HEK293 (cell line): Measurements from ENCODE around the gene PRX.

Experiments used
- CTCF ChIA-PET: fragments of 350-600 bp; formaldehyde crosslinking; extraction: SDS; loops from one replicate; lab custom pipeline; 2021; ENCODE audit warnings: antibody characterized with exemption; lab: Yijun Ruan, JAX
- POLR2A ChIA-PET: fragments of 300-600 bp; formaldehyde crosslinking; extraction: SDS; loops from one replicate; lab custom pipeline; 2020; ENCODE audit warnings: antibody characterized with exemption, inconsistent platforms; lab: Yijun Ruan, JAX
- H3K27ac ChIP-seq: fragments of 200-500 bp; sonication (Bioruptor generic); 2 replicates; pipeline ENCODE4 v1.5.1; 2014; ENCODE audit warnings: low read depth, low read length, control low read depth, inconsistent platforms; ENCODE audit errors: extremely low read depth
- H3K36me3 ChIP-seq, 2 experiments: fragments of 200-500 bp in 1 of 2; sonication (Bioruptor generic) in 1 of 2; 1 replicate in 1 of 2; 2 replicates in 1 of 2; pipeline ENCODE4 v1.5.1; 2014 to 2017; ENCODE audit warnings: inconsistent platforms in 2 of 2, low read length in 2 of 2; ENCODE audit not compliant: control insufficient read depth in 2 of 2, insufficient read depth in 1 of 2
- H3K4me1 ChIP-seq: fragments of 200-500 bp; sonication (Bioruptor generic); 2 replicates; pipeline ENCODE4 v1.5.1; 2014; ENCODE audit warnings: mild to moderate bottlenecking, low read length, inconsistent platforms; ENCODE audit not compliant: control insufficient read depth, insufficient read depth
- H3K4me3 ChIP-seq: 2 replicates; pipeline ENCODE4 v1.5.1; 2011; ENCODE audit warnings: low read depth, mild to moderate bottlenecking, control low read depth, low read length, moderate library complexity
- H3K9me3 ChIP-seq: fragments of 200-500 bp; sonication (Bioruptor generic); 2 replicates; pipeline ENCODE4 v1.5.1; 2014; ENCODE audit warnings: low read depth, low read length, inconsistent platforms; ENCODE audit not compliant: control insufficient read depth, insufficient read depth
- EGR2 ChIP-seq: fragments of 450-650 bp; formaldehyde crosslinking; IDR thresholded peaks from 2 replicates; pipeline ENCODE4 v1.5.1; 2016; ENCODE audit warnings: low read depth, missing biosample characterization, missing genetic modification characterization
- IKZF3 ChIP-seq: fragments of 450-650 bp; IDR thresholded peaks from 2 replicates; pipeline ENCODE4 v1.5.0; 2018; ENCODE audit warnings: missing biosample characterization, mild to moderate bottlenecking, missing genetic modification characterization, moderate library complexity
- SCRT1 ChIP-seq: fragments of 450-650 bp; formaldehyde crosslinking; IDR thresholded peaks from 2 replicates; pipeline ENCODE4 v1.5.1; 2016; ENCODE audit warnings: missing biosample characterization, missing genetic modification characterization, borderline replicate concordance
- SP3 ChIP-seq: fragments of 450-650 bp; formaldehyde crosslinking; IDR thresholded peaks from 2 replicates; pipeline ENCODE4 v1.5.1; 2016; ENCODE audit warnings: missing biosample characterization, missing genetic modification characterization
- SP7 ChIP-seq: fragments of 450-650 bp; formaldehyde crosslinking; IDR thresholded peaks from 2 replicates; pipeline ENCODE4 v1.5.1; 2016; ENCODE audit warnings: missing biosample characterization, missing genetic modification characterization
- ZBTB17 ChIP-seq: fragments of 450-650 bp; formaldehyde crosslinking; IDR thresholded peaks from 2 replicates; pipeline ENCODE4 v1.5.1; 2016; ENCODE audit warnings: missing biosample characterization, missing genetic modification characterization
- ZEB2 ChIP-seq: fragments of 450-650 bp; formaldehyde crosslinking; IDR thresholded peaks from 2 replicates; pipeline ENCODE4 v1.5.1; 2016; ENCODE audit warnings: missing biosample characterization, missing genetic modification characterization
- ZFHX2 ChIP-seq: fragments of 450-650 bp; formaldehyde crosslinking; conservative IDR thresholded peaks from 2 replicates; pipeline ENCODE4 v1.5.1; 2016; ENCODE audit warnings: missing biosample characterization, missing genetic modification characterization
- ZNF514 ChIP-seq: fragments of 450-650 bp; formaldehyde crosslinking; IDR thresholded peaks from 2 replicates; pipeline ENCODE4 v1.5.1; 2016; ENCODE audit warnings: missing biosample characterization, missing genetic modification characterization
- ZNF654 ChIP-seq: fragments of 450-650 bp; formaldehyde crosslinking; IDR thresholded peaks from 2 replicates; pipeline ENCODE4 v1.5.1; 2016; ENCODE audit warnings: low read depth, missing biosample characterization, missing genetic modification characterization
- ZNF785 ChIP-seq: fragments of 450-650 bp; formaldehyde crosslinking; IDR thresholded peaks from 2 replicates; pipeline ENCODE4 v1.5.1; 2016; ENCODE audit warnings: missing biosample characterization, missing genetic modification characterization
- ZSCAN30 ChIP-seq: fragments of 450-650 bp; IDR thresholded peaks from 2 replicates; pipeline ENCODE4 v1.5.1; 2018; ENCODE audit warnings: missing biosample characterization, mild to moderate bottlenecking, missing genetic modification characterization, moderate library complexity
- TF ChIP-seq, protein P1 (sequence below): fragments of 450-650 bp; formaldehyde crosslinking; IDR thresholded peaks from 2 replicates; pipeline ENCODE4 v1.5.1; 2016; ENCODE audit warnings: missing biosample characterization, missing genetic modification characterization
- TF ChIP-seq, protein P2 (sequence below): fragments of 450-650 bp; formaldehyde crosslinking; IDR thresholded peaks from 2 replicates; pipeline ENCODE4 v1.5.1; 2016; ENCODE audit warnings: missing biosample characterization, missing genetic modification characterization
- TF ChIP-seq, protein P3 (sequence below): fragments of 450-650 bp; formaldehyde crosslinking; IDR thresholded peaks from 2 replicates; pipeline ENCODE4 v1.5.1; 2016; ENCODE audit warnings: missing biosample characterization, missing genetic modification characterization
- TF ChIP-seq, protein P4 (sequence below): fragments of 450-650 bp; formaldehyde crosslinking; IDR thresholded peaks from 2 replicates; pipeline ENCODE4 v1.5.1; 2016; ENCODE audit warnings: missing biosample characterization, missing genetic modification characterization

The PRX gene

DNA sequence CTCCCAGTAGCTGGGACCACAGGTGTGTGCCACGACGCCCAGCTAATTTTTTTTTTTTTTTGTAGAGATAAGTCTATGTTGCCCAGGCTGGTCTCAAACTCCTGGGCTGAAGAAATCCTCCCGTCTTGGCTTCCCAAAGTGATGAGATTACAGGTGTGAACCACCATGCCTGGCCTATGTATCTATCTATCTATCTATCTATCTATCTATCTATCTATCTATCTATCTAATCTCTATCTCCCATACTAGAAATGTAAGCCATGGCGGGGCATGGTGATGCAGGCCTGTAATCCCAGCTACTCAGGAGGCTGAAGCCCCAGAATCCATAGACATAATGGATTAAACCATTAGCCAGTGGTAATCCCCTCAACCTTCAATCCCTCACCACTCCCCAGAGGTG, 37.5 kb upstream of the PRX start:
- Histone ChIP-seq H3K36me3 (peaks cover 15 to 20% of the 10 kb centered on the region in 2 experiments; a peak in 2 of 3 replicates), H3K4me3 (no peak overlapping the region), H3K4me1 (peaks cover 3% of the 10 kb centered on the region; the same call in 1 of the 2 replicates), H3K9me3 (no peaks in the 10 kb centered on the region; the same call in 1 of the 2 replicates)
- CTCF ChIA-PET, result interaction anchor here (0.5 to 7.1 kb wide), 3 partner anchors 14 to 153 kb away, joined by 3 to 98 read pairs (median 3); partner anchors contain the start of gene BLVRB
- TF ChIP-seq SCRT1 (tag by site-specific recombination), result 0 out of 2 replicates have a peak, but pooled peaks have one; percentile 25
- no peak for TF ChIP-seq ZNF785 (tag by site-specific recombination)
- TF ChIP-seq, all 188 proteins: peak for 1
- H3K27ac ChIP-seq, result no peak overlapping the region
- POLR2A ChIA-PET, result no interaction called here

DNA sequence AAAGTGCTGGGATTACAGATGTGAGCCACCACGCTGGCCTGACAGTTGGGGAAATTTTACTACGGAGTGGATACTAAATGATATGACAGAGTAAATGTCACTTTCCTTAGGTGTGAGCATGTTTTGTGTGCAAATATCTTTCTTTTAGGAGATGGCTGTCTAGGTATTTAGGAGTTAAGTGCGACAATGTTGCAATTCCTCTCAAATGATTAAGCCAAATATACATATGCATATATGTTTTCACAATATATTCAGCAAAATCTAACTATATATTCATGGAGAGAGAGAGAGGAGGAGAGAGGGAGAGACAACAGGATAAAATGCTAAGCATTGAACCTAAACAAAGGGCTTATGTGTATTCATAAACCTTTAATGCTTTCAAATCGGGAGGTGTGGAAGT, 36.3 kb upstream of the PRX start:
- no peak for TF ChIP-seq ZNF654
- TF ChIP-seq, protein P1, sequence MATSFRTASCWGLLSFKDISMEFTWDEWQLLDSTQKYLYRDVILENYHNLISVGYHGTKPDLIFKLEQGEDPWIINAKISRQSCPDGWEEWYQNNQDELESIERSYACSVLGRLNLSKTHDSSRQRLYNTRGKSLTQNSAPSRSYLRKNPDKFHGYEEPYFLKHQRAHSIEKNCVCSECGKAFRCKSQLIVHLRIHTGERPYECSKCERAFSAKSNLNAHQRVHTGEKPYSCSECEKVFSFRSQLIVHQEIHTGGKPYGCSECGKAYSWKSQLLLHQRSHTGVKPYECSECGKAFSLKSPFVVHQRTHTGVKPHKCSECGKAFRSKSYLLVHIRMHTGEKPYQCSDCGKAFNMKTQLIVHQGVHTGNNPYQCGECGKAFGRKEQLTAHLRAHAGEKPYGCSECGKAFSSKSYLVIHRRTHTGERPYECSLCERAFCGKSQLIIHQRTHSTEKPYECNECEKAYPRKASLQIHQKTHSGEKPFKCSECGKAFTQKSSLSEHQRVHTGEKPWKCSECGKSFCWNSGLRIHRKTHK, result peak; percentile 93
- TF ChIP-seq IKZF3 (tag by site-specific recombination), result no peak
- CTCF ChIA-PET, result interaction anchor here (0.6 to 1.2 kb wide), 2 partner anchors 15 to 606 kb away, joined by 3 to 5 read pairs; no protein-coding TSS in a partner anchor
- Histone ChIP-seq H3K9me3 (no peaks in the 10 kb centered on the region; the same call in 1 of the 2 replicates), H3K36me3 (peaks cover 11 to 20% of the 10 kb centered on the region in 2 experiments; a peak in 2 of 3 replicates), H3K27ac (no peak overlapping the region), H3K4me3 (no peak overlapping the region), H3K4me1 (peaks cover 8% of the 10 kb centered on the region)
- POLR2A ChIA-PET, result interaction anchor here (1.4 kb wide), 1 partner anchor 28 kb away, joined by 3 read pairs; no protein-coding TSS in a partner anchor

DNA sequence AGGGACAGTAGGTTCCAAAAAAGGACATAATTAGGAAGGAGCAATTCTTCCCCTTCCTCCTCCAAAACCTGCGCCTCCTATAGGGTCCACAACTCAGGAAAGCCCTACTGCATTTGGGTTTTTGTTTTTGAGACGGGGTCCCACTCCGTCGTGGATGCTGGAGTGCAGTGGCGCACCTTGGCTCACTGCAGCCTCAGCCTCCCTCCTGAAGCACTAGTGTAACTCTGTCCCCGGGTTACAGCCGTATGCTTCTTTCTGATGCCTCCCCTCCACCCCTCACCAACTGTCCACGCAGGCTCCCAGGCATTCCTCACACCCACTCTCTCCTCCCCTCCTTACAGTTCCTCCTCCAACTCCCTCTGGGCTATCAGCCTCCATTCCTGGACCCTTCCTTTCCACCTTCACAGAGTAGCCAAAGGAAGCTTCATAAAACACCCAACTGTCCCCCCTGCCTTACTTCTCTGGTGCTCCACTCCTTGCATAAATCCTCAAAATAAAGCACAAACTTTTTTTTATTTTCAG, 33.1 kb upstream of the PRX start:
- H3K36me3 ChIP-seq, result peaks cover 17 to 28% of the 10 kb centered on the region in 2 experiments
- no peaks in the 10 kb centered on the region for H3K9me3 ChIP-seq
- H3K27ac ChIP-seq, result peak overlapping the region; percentile 37
- H3K4me3 ChIP-seq, result no peak overlapping the region
- POLR2A ChIA-PET, result interaction anchor here (0.6 to 17.1 kb wide), 3 partner anchors 20 to 98 kb away, joined by 3 to 428 read pairs (median 5); partner anchors contain the start of genes BLVRB, C19orf47, PLD3 and SERTAD1
- CTCF ChIA-PET, result interaction anchor here (0.5 to 2.2 kb wide), 7 partner anchors 8 to 141 kb away, joined by 3 to 15 read pairs (median 4); partner anchors contain the start of gene SERTAD1
- peak; percentile 21 for TF ChIP-seq EGR2 (tag by site-specific recombination)
- no peak for TF ChIP-seq ZNF514 (tag by site-specific recombination)
- TF ChIP-seq, protein P2, sequence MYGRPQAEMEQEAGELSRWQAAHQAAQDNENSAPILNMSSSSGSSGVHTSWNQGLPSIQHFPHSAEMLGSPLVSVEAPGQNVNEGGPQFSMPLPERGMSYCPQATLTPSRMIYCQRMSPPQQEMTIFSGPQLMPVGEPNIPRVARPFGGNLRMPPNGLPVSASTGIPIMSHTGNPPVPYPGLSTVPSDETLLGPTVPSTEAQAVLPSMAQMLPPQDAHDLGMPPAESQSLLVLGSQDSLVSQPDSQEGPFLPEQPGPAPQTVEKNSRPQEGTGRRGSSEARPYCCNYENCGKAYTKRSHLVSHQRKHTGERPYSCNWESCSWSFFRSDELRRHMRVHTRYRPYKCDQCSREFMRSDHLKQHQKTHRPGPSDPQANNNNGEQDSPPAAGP (tag by site-specific recombination), result 0 out of 2 replicates have a peak, but pooled peaks have one; percentile 54
- TF ChIP-seq ZEB2 (tag by site-specific recombination), result 0 out of 2 replicates have a peak, but pooled peaks have one; percentile 5
- 0 out of 2 replicates have a peak, but pooled peaks have one; percentile 9 for TF ChIP-seq IKZF3 (tag by site-specific recombination)
- peak; percentile 80 for TF ChIP-seq ZFHX2 (tag by site-specific recombination)
- H3K4me1 ChIP-seq, result peaks cover 14% of the 10 kb centered on the region

DNA sequence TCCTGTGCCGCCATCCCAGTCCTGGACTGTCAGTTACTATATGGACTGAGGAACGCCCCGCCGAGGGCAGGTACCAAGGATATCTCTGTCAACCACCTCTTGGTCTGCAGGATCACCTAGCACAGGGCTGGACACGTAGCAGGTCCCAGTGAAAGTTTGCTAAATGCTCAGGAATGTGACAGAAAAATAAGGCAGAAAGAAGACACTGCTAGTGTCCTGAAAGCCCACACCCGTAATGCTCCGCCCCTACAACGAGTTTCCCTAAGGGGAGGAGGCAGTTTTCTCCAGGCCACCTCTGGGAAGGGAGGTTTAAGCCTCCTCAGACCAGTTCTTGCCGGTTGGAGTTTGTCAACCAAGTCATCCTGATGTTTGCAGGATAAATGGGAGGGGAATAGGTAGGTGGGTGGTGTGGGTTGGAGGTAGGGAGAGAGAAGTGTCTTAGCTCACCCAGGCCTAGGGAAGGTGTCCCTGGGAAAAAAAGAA, 32.6 kb upstream of the PRX start:
- POLR2A ChIA-PET, result interaction anchor here (0.6 to 17.1 kb wide), 4 partner anchors 8 to 97 kb away, joined by 3 to 428 read pairs (median 12); partner anchors contain the start of genes BLVRB, C19orf47, PLD3 and SERTAD1
- Histone ChIP-seq H3K36me3 (peaks cover 22 to 28% of the 10 kb centered on the region in 2 experiments), H3K27ac (peak overlapping the region; percentile 37), H3K4me1 (peaks cover 14% of the 10 kb centered on the region), H3K9me3 (no peaks in the 10 kb centered on the region), H3K4me3 (no peak overlapping the region)
- CTCF ChIA-PET, result interaction anchor here (0.5 to 2.1 kb wide), 9 partner anchors 8 to 182 kb away, joined by 3 to 15 read pairs (median 4); partner anchors contain the start of gene SERTAD1
- TF ChIP-seq SP7 (tag by site-specific recombination) (peak; percentile 27; the same call in 1 of the 2 replicates), ZEB2 (tag by site-specific recombination) (peak; percentile 44; the same call in 1 of the 2 replicates), ZBTB17 (0 out of 2 replicates have a peak, but pooled peaks have one; percentile 42), SP3 (peak; percentile 78), ZSCAN30 (tag by site-specific recombination) (no peak)
- TF ChIP-seq, protein P3, sequence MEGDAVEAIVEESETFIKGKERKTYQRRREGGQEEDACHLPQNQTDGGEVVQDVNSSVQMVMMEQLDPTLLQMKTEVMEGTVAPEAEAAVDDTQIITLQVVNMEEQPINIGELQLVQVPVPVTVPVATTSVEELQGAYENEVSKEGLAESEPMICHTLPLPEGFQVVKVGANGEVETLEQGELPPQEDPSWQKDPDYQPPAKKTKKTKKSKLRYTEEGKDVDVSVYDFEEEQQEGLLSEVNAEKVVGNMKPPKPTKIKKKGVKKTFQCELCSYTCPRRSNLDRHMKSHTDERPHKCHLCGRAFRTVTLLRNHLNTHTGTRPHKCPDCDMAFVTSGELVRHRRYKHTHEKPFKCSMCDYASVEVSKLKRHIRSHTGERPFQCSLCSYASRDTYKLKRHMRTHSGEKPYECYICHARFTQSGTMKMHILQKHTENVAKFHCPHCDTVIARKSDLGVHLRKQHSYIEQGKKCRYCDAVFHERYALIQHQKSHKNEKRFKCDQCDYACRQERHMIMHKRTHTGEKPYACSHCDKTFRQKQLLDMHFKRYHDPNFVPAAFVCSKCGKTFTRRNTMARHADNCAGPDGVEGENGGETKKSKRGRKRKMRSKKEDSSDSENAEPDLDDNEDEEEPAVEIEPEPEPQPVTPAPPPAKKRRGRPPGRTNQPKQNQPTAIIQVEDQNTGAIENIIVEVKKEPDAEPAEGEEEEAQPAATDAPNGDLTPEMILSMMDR (tag by site-specific recombination), result no peak
- TF ChIP-seq, protein P4, sequence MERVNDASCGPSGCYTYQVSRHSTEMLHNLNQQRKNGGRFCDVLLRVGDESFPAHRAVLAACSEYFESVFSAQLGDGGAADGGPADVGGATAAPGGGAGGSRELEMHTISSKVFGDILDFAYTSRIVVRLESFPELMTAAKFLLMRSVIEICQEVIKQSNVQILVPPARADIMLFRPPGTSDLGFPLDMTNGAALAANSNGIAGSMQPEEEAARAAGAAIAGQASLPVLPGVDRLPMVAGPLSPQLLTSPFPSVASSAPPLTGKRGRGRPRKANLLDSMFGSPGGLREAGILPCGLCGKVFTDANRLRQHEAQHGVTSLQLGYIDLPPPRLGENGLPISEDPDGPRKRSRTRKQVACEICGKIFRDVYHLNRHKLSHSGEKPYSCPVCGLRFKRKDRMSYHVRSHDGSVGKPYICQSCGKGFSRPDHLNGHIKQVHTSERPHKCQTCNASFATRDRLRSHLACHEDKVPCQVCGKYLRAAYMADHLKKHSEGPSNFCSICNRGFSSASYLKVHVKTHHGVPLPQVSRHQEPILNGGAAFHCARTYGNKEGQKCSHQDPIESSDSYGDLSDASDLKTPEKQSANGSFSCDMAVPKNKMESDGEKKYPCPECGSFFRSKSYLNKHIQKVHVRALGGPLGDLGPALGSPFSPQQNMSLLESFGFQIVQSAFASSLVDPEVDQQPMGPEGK, result no peak
